CD4-positive, alpha-beta T cell (primary cell): ENCODE measurements around the gene PRR9. TPM values are rescaled to one million over a fixed set of nuclear protein-coding genes. Genes with fewer than 3 reads are reported as not detected.
"Not testable (repeated sequence)": the region's sequence is repeated elsewhere in the genome, so short reads cannot be mapped to it uniquely, and the experiment has no call there.

Experiments used
- ATAC-seq: fragments of 200-7000 bp; cut with Tn5 transposase; one replicate; pipeline ENCODE4 v1.10.0; 2022; ENCODE audit warnings: mild to moderate bottlenecking; ENCODE audit not compliant: poor library complexity
- CTCF ChIA-PET: fragments of 350-600 bp; sonication (Branson Sonifier 250); formaldehyde crosslinking; loops from one replicate; lab custom pipeline; 2021; ENCODE audit warnings: antibody characterized with exemption, inconsistent platforms; lab: Charles Lee
- POLR2A ChIA-PET: fragments of 350-600 bp; sonication (Branson Sonifier 250); formaldehyde crosslinking; loops from one replicate; lab custom pipeline; 2021; ENCODE audit warnings: antibody characterized with exemption, inconsistent platforms; lab: Charles Lee
- DNase-seq, 14 experiments: peaks; one replicate each; pipeline ENCODE4 v3.0.0-alpha.2; 2013 to 2020; ENCODE audit warnings: mixed read lengths in 2 of 14
- H3K27ac ChIP-seq, 2 donors: one replicate each; pipeline versions ENCODE4 v1.5.1 to v1.7.0; 2013; ENCODE audit warnings: low read length in 2 of 2, low read depth in 1 of 2, mild to moderate bottlenecking in 1 of 2
- H3K27me3 ChIP-seq, 2 experiments: 1 replicate in 1 of 2; 2 replicates in 1 of 2; pipeline versions ENCODE4 v1.6.1 to v1.7.0; 2013; ENCODE audit warnings: low read length in 2 of 2, control low read depth in 1 of 2, mild to moderate bottlenecking in 1 of 2, moderate library complexity in 1 of 2; ENCODE audit not compliant: insufficient read depth in 2 of 2, control insufficient read depth in 1 of 2
- H3K36me3 ChIP-seq: one replicate; pipeline ENCODE4 v1.6.1; 2013; ENCODE audit warnings: low read length, control low read depth; ENCODE audit not compliant: insufficient read depth
- H3K4me1 ChIP-seq: one replicate; pipeline ENCODE4 v1.6.1; 2013; ENCODE audit warnings: low read length, control low read depth; ENCODE audit not compliant: insufficient read depth
- H3K4me3 ChIP-seq: one replicate; pipeline ENCODE4 v1.5.1; 2013; ENCODE audit warnings: mild to moderate bottlenecking, low read length, moderate library complexity
- H3K9me3 ChIP-seq, 2 experiments: 1 replicate in 1 of 2; 2 replicates in 1 of 2; pipeline versions ENCODE4 v1.6.1 to v1.7.0; 2013; ENCODE audit warnings: low read length in 2 of 2, mild to moderate bottlenecking in 2 of 2, control low read depth in 1 of 2, moderate library complexity in 1 of 2; ENCODE audit not compliant: control insufficient read depth in 1 of 2, insufficient read depth in 1 of 2
- H3K27ac Mint-ChIP-seq: one replicate; pipeline ENCODE4 v1.8.0; 2020; ENCODE audit warnings: mixed read lengths
- H3K27me3 Mint-ChIP-seq: one replicate; pipeline ENCODE4 v1.8.0; 2021; ENCODE audit warnings: mixed read lengths
- H3K36me3 Mint-ChIP-seq: one replicate; pipeline ENCODE4 v1.8.0; 2021; ENCODE audit warnings: low read depth, mixed read lengths
- H3K4me1 Mint-ChIP-seq: one replicate; pipeline ENCODE4 v1.8.0; 2021; ENCODE audit warnings: low read depth, mixed read lengths
- H3K4me3 Mint-ChIP-seq: one replicate; pipeline ENCODE4 v1.8.0; 2020; ENCODE audit warnings: mild to moderate bottlenecking, mixed read lengths
- H3K9me3 Mint-ChIP-seq: one replicate; pipeline ENCODE4 v1.8.0; 2020; ENCODE audit warnings: mixed read lengths
- CTCF ChIP-seq: fragments of 200-600 bp; IDR thresholded peaks from one replicate; pipeline ENCODE4 v1.8.0; 2022; ENCODE audit warnings: antibody characterized with exemption, mild to moderate bottlenecking
- intact Hi-C, 2 experiments: fragments of 100-400 bp; cut with DNase I in 1 of 2; cut with micrococcal nuclease in 1 of 2; formaldehyde crosslinking; loops; one replicate each; pipeline versions ENCODE4 v1.15.1 to v1.9.0; 2023 to 2025; cut with DNase I, micrococcal nuclease
- total RNA-seq, 174 experiments: library from RNA in 2 of 174; stranded (reverse) in 2 of 174; gene quantifications; one replicate each; pipeline ENCODE4 v1.2.3 and lab custom pipeline; 2021 to 2026

Gene PRR9
- total RNA-seq, 2 experiments from 2014 or later: not detected

- Mint-ChIP-seq H3K4me1 (no peaks in the 10 kb centered on the region), H3K4me3 (no peak overlapping the region), H3K9me3 (no peaks in the 10 kb centered on the region), H3K27me3 (peaks cover 33% of the 10 kb centered on the region), H3K27ac (no peak overlapping the region), H3K36me3 (no peaks in the 10 kb centered on the region)
- Histone ChIP-seq H3K4me3 (no peak overlapping the region), H3K36me3 (no peaks in the 10 kb centered on the region), H3K27ac (no peak overlapping the region), H3K9me3 (no peaks in the 10 kb centered on the region), H3K4me1 (peaks cover 2% of the 10 kb centered on the region), H3K27me3 (peaks cover 0 to 11% of the 10 kb centered on the region in 2 experiments)
- ATAC-seq (no peak), DNase-seq (no peak)
- TF ChIP-seq CTCF: no peak
- intact Hi-C loops: no loop called here
- ChIA-PET POLR2A (no interaction called here), CTCF (no interaction called here)
These were observed 10.4 kb downstream of the PRR9 start for GRCh38 chr1:153227810-153228209.

- no peaks in the 10 kb centered on the region for H3K36me3 Mint-ChIP-seq
- H3K27ac Mint-ChIP-seq: no peak overlapping the region
- no peak for ATAC-seq
- Histone ChIP-seq H3K27me3 (peaks cover 0 to 11% of the 10 kb centered on the region in 2 experiments), H3K36me3 (no peaks in the 10 kb centered on the region), H3K4me1 (no peaks in the 10 kb centered on the region), H3K27ac (no peak overlapping the region), H3K4me3 (no peak overlapping the region), H3K9me3 (no peaks in the 10 kb centered on the region)
- ChIA-PET POLR2A (no interaction called here), CTCF (interaction anchor here (1.1 kb wide), 1 partner anchor 9 kb away, joined by 3 read pairs; no protein-coding TSS in a partner anchor)
- no peak overlapping the region for H3K4me3 Mint-ChIP-seq
- no peaks in the 10 kb centered on the region for H3K4me1 Mint-ChIP-seq
- intact Hi-C loops: no loop called here
- no peak for TF ChIP-seq CTCF
- no peak for DNase-seq
- H3K27me3 Mint-ChIP-seq: peaks cover 31% of the 10 kb centered on the region
- H3K9me3 Mint-ChIP-seq: no peaks in the 10 kb centered on the region
These were observed 11.1 kb downstream of the PRR9 start for GRCh38 chr1:153228491-153228890.

GRCh38 chr1:153229076-153229829, 11.9 kb downstream of the PRR9 start:
- POLR2A ChIA-PET, H3K4me3 ChIP-seq, H3K4me3 Mint-ChIP-seq, H3K4me1 ChIP-seq, H3K36me3 ChIP-seq, intact Hi-C loops, H3K4me1 Mint-ChIP-seq, ATAC-seq, H3K9me3 Mint-ChIP-seq, H3K27ac ChIP-seq, H3K36me3 Mint-ChIP-seq, H3K9me3 ChIP-seq, H3K27ac Mint-ChIP-seq: not testable (repeated sequence)
- CTCF ChIA-PET: interaction anchor here (1.1 kb wide), 1 partner anchor 9 kb away, joined by 3 read pairs; no protein-coding TSS in a partner anchor
- H3K27me3 ChIP-seq: peaks cover 0 to 11% of the 10 kb centered on the region in 2 experiments
- peak; percentile 56 for TF ChIP-seq CTCF
- peak in 2 of 14 experiments; percentile 1 to 4 for DNase-seq
- peaks cover 27% of the 10 kb centered on the region for H3K27me3 Mint-ChIP-seq
